Activated CD8-positive, alpha-beta T cell treated with anti-CD3 and anti-CD28 coated beads for 36 hours (primary cell): ENCODE measurements around the gene CPN1. TPM values are rescaled to one million over a fixed set of nuclear protein-coding genes. Genes with fewer than 3 reads are reported as not detected.
A peak's percentile ranks its signal among the peaks of the same experiment; 100 is the strongest.

Source experiments
- ATAC-seq: fragments of 200-7000 bp; cut with Tn5 transposase; one replicate; pipeline ENCODE4 v1.10.0; 2021; ENCODE audit warnings: mild to moderate bottlenecking, moderate library complexity
- CTCF ChIA-PET: fragments of 350-600 bp; sonication (Branson Sonifier 250); formaldehyde crosslinking; loops from one replicate; lab custom pipeline; 2021; ENCODE audit warnings: antibody characterized with exemption; lab: Charles Lee
- POLR2A ChIA-PET: fragments of 350-600 bp; sonication (Branson Sonifier 250); formaldehyde crosslinking; loops from one replicate; lab custom pipeline; 2021; ENCODE audit warnings: antibody characterized with exemption; lab: Charles Lee
- DNase-seq: peaks from one replicate; pipeline ENCODE4 v3.0.0-alpha.2; 2020
- H3K27ac Mint-ChIP-seq: one replicate; pipeline ENCODE4 v1.8.0; 2021; ENCODE audit warnings: mild to moderate bottlenecking, mixed read lengths
- H3K27me3 Mint-ChIP-seq: one replicate; pipeline ENCODE4 v1.8.0; 2021; ENCODE audit warnings: mixed read lengths
- H3K36me3 Mint-ChIP-seq: one replicate; pipeline ENCODE4 v1.8.0; 2021; ENCODE audit warnings: low read depth, mixed read lengths
- H3K4me1 Mint-ChIP-seq: one replicate; pipeline ENCODE4 v1.8.0; 2021; ENCODE audit warnings: low read depth, mixed read lengths
- H3K4me3 Mint-ChIP-seq: one replicate; pipeline ENCODE4 v1.8.0; 2021; ENCODE audit warnings: mild to moderate bottlenecking, moderate library complexity, mixed read lengths
- H3K9me3 Mint-ChIP-seq: one replicate; pipeline ENCODE4 v1.8.0; 2021; ENCODE audit warnings: mixed read lengths
- intact Hi-C: fragments of 100-400 bp; cut with micrococcal nuclease; formaldehyde crosslinking; loops from one replicate; pipeline ENCODE4 v1.10.0; 2022
- total RNA-seq, 2 experiments: library from RNA; stranded (reverse); gene quantifications; one replicate each; pipeline ENCODE4 v1.2.3, GENCODE V29; 2021
- TF ChIP-seq, protein P1 (sequence below): fragments of 200-600 bp; IDR thresholded peaks from one replicate; pipeline ENCODE4 v1.8.0; 2022; ENCODE audit warnings: antibody characterized with exemption, mild to moderate bottlenecking

The CPN1 gene
- total RNA-seq, 2 experiments from 2014 or later, result not detected

- peaks cover 6% of the 10 kb centered on the region for H3K27me3 Mint-ChIP-seq
- no peak overlapping the region for H3K4me3 Mint-ChIP-seq
- peaks cover 10% of the 10 kb centered on the region for H3K4me1 Mint-ChIP-seq
- intact Hi-C loops, result no loop called here
- no peak overlapping the region for H3K27ac Mint-ChIP-seq
- POLR2A ChIA-PET, result no interaction called here
- no peaks in the 10 kb centered on the region for H3K36me3 Mint-ChIP-seq
- CTCF ChIA-PET, result interaction anchor here (0.9 to 3.0 kb wide), 4 partner anchors 9 to 177 kb away, joined by 3 to 23 read pairs (median 4); partner anchors contain the start of gene DNMBP
- DNase-seq (no peak), ATAC-seq (no peak)
- H3K9me3 Mint-ChIP-seq, result peaks cover 2% of the 10 kb centered on the region
- TF ChIP-seq, protein P1, sequence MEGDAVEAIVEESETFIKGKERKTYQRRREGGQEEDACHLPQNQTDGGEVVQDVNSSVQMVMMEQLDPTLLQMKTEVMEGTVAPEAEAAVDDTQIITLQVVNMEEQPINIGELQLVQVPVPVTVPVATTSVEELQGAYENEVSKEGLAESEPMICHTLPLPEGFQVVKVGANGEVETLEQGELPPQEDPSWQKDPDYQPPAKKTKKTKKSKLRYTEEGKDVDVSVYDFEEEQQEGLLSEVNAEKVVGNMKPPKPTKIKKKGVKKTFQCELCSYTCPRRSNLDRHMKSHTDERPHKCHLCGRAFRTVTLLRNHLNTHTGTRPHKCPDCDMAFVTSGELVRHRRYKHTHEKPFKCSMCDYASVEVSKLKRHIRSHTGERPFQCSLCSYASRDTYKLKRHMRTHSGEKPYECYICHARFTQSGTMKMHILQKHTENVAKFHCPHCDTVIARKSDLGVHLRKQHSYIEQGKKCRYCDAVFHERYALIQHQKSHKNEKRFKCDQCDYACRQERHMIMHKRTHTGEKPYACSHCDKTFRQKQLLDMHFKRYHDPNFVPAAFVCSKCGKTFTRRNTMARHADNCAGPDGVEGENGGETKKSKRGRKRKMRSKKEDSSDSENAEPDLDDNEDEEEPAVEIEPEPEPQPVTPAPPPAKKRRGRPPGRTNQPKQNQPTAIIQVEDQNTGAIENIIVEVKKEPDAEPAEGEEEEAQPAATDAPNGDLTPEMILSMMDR, result no peak
These were observed 59.3 kb downstream of the CPN1 start for GRCh38 chr10:100022403-100022802.

- TF ChIP-seq, protein P1, result no peak
- Mint-ChIP-seq H3K36me3 (no peaks in the 10 kb centered on the region), H3K4me1 (peaks cover 10% of the 10 kb centered on the region), H3K27me3 (peaks cover 6% of the 10 kb centered on the region), H3K27ac (no peak overlapping the region), H3K4me3 (no peak overlapping the region), H3K9me3 (no peaks in the 10 kb centered on the region)
- ChIA-PET POLR2A (interaction anchor here (0.7 kb wide), 1 partner anchor 40 kb away, joined by 3 read pairs; no protein-coding TSS in a partner anchor), CTCF (interaction anchor here (1.1 to 3.0 kb wide), 4 partner anchors 12 to 176 kb away, joined by 3 to 23 read pairs (median 12); partner anchors contain the start of gene DNMBP)
- DNase-seq (no peak), ATAC-seq (no peak)
- intact Hi-C loops, result no loop called here
These were observed 60.3 kb downstream of the CPN1 start for GRCh38 chr10:100021322-100021721.

GRCh38 chr10:100020886-100021253 lies 60.8 kb downstream of the CPN1 start:
- TF ChIP-seq, protein P1, result no peak
- Mint-ChIP-seq H3K27ac (no peak overlapping the region), H3K9me3 (no peaks in the 10 kb centered on the region), H3K4me3 (no peak overlapping the region), H3K27me3 (peaks cover 6% of the 10 kb centered on the region), H3K4me1 (peaks cover 10% of the 10 kb centered on the region), H3K36me3 (no peaks in the 10 kb centered on the region)
- DNase-seq (no peak), ATAC-seq (no peak)
- POLR2A ChIA-PET, result no interaction called here
- CTCF ChIA-PET, result interaction anchor here (1.1 to 3.0 kb wide), 4 partner anchors 12 to 175 kb away, joined by 3 to 23 read pairs (median 12); partner anchors contain the start of gene DNMBP
- intact Hi-C loops, result no loop called here

- DNase-seq, result peak; percentile 47
- Mint-ChIP-seq H3K9me3 (no peaks in the 10 kb centered on the region), H3K4me1 (peaks cover 10% of the 10 kb centered on the region), H3K27me3 (peaks cover 6% of the 10 kb centered on the region), H3K36me3 (no peaks in the 10 kb centered on the region), H3K4me3 (no peak overlapping the region), H3K27ac (no peak overlapping the region)
- TF ChIP-seq, protein P1, result no peak
- peak; percentile 91 for ATAC-seq
- POLR2A ChIA-PET, result interaction anchor here (0.8 kb wide), 1 partner anchor 17 kb away, joined by 3 read pairs; no protein-coding TSS in a partner anchor
- intact Hi-C loops, result no loop called here
- CTCF ChIA-PET, result interaction anchor here (1.1 to 3.0 kb wide), 4 partner anchors 11 to 175 kb away, joined by 3 to 23 read pairs (median 12); partner anchors contain the start of gene DNMBP
These were observed 61.4 kb downstream of the CPN1 start for GRCh38 chr10:100020142-100020885.

GRCh38 chr10:100019787-100020141 lies 61.9 kb downstream of the CPN1 start:
- ATAC-seq, result no peak
- no peak overlapping the region for H3K27ac Mint-ChIP-seq
- CTCF ChIA-PET, result no interaction called here
- peaks cover 10% of the 10 kb centered on the region for H3K4me1 Mint-ChIP-seq
- peaks cover 6% of the 10 kb centered on the region for H3K27me3 Mint-ChIP-seq
- no peaks in the 10 kb centered on the region for H3K9me3 Mint-ChIP-seq
- POLR2A ChIA-PET, result interaction anchor here (0.8 kb wide), 1 partner anchor 16 kb away, joined by 3 read pairs; no protein-coding TSS in a partner anchor
- no peak for DNase-seq
- intact Hi-C loops, result loop anchor here (10.0 kb wide), 1 partner anchor 175 kb away; no protein-coding TSS in a partner anchor
- no peak overlapping the region for H3K4me3 Mint-ChIP-seq
- H3K36me3 Mint-ChIP-seq, result no peaks in the 10 kb centered on the region
- TF ChIP-seq, protein P1, result no peak
